Activated CD8-positive, alpha-beta T cell treated with anti-CD3 and anti-CD28 coated beads for 36 hours (primary cell): Measurements from ENCODE around the gene IRX4. TPM values are rescaled to one million over a fixed set of nuclear protein-coding genes. Genes with fewer than 3 reads are reported as not detected.

Experiments used
- ATAC-seq: fragments of 200-7000 bp; cut with Tn5 transposase; one replicate; pipeline ENCODE4 v1.10.0; 2021; ENCODE audit warnings: mild to moderate bottlenecking, moderate library complexity
- CTCF ChIA-PET: fragments of 350-600 bp; sonication (Branson Sonifier 250); formaldehyde crosslinking; loops from one replicate; lab custom pipeline; 2021; ENCODE audit warnings: antibody characterized with exemption; lab: Charles Lee
- POLR2A ChIA-PET: fragments of 350-600 bp; sonication (Branson Sonifier 250); formaldehyde crosslinking; loops from one replicate; lab custom pipeline; 2021; ENCODE audit warnings: antibody characterized with exemption; lab: Charles Lee
- DNase-seq: peaks from one replicate; pipeline ENCODE4 v3.0.0-alpha.2; 2020
- H3K27ac Mint-ChIP-seq: one replicate; pipeline ENCODE4 v1.8.0; 2021; ENCODE audit warnings: mild to moderate bottlenecking, mixed read lengths
- H3K27me3 Mint-ChIP-seq: one replicate; pipeline ENCODE4 v1.8.0; 2021; ENCODE audit warnings: mixed read lengths
- H3K36me3 Mint-ChIP-seq: one replicate; pipeline ENCODE4 v1.8.0; 2021; ENCODE audit warnings: low read depth, mixed read lengths
- H3K4me1 Mint-ChIP-seq: one replicate; pipeline ENCODE4 v1.8.0; 2021; ENCODE audit warnings: low read depth, mixed read lengths
- H3K4me3 Mint-ChIP-seq: one replicate; pipeline ENCODE4 v1.8.0; 2021; ENCODE audit warnings: mild to moderate bottlenecking, moderate library complexity, mixed read lengths
- H3K9me3 Mint-ChIP-seq: one replicate; pipeline ENCODE4 v1.8.0; 2021; ENCODE audit warnings: mixed read lengths
- CTCF ChIP-seq: fragments of 200-600 bp; IDR thresholded peaks from one replicate; pipeline ENCODE4 v1.8.0; 2022; ENCODE audit warnings: antibody characterized with exemption, mild to moderate bottlenecking
- intact Hi-C: fragments of 100-400 bp; cut with micrococcal nuclease; formaldehyde crosslinking; loops from one replicate; pipeline ENCODE4 v1.10.0; 2022
- total RNA-seq, 2 experiments: library from RNA; stranded (reverse); gene quantifications; one replicate each; pipeline ENCODE4 v1.2.3, GENCODE V29; 2021

The IRX4 gene
- total RNA-seq, 2 experiments from 2014 or later, result not detected

- no peaks in the 10 kb centered on the region for H3K4me1 Mint-ChIP-seq
- no peak overlapping the region for H3K27ac Mint-ChIP-seq
- TF ChIP-seq CTCF, result no peak
- DNase-seq (no peak), ATAC-seq (no peak)
- H3K36me3 Mint-ChIP-seq, result no peaks in the 10 kb centered on the region
- no peak overlapping the region for H3K4me3 Mint-ChIP-seq
- intact Hi-C loops, result loop anchor here (1.0 kb wide), 1 partner anchor 8 kb away; no protein-coding TSS in a partner anchor
- ChIA-PET CTCF (no interaction called here), POLR2A (no interaction called here)
- H3K27me3 Mint-ChIP-seq, result peaks cover 9% of the 10 kb centered on the region
- no peaks in the 10 kb centered on the region for H3K9me3 Mint-ChIP-seq
Measured at GRCh38 chr5:1893754-1894153, 11.0 kb upstream of the IRX4 start.

GRCh38 chr5:1892685-1893445, 10.1 kb upstream of the IRX4 start:
- H3K27me3 Mint-ChIP-seq, result peaks cover 13% of the 10 kb centered on the region
- ATAC-seq (no peak), DNase-seq (no peak)
- no peaks in the 10 kb centered on the region for H3K36me3 Mint-ChIP-seq
- ChIA-PET POLR2A (no interaction called here), CTCF (no interaction called here)
- TF ChIP-seq CTCF, result no peak
- no peaks in the 10 kb centered on the region for H3K4me1 Mint-ChIP-seq
- intact Hi-C loops, result no loop called here
- H3K27ac Mint-ChIP-seq, result no peak overlapping the region
- H3K4me3 Mint-ChIP-seq, result no peak overlapping the region
- no peaks in the 10 kb centered on the region for H3K9me3 Mint-ChIP-seq

DNA sequence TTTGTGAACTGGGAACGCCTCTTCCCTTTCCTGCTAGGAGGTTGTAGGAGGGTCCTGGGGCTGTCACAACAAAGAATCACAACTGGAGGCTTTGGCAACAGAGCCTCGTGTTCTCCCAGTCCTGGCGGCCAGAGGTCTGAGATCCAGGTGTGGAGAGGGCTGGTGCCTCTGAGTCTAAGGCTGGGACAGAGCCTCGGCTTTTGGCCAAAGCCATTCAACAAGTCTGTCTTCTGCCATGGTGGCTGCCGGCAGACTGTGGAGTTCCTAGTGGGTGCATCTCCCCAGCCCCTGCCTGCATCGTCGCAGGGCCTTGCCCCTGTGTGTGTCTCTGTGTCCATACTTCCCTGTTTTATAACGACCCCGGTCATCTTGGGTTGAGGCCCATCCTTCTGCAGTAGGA, 9.5 kb upstream of the IRX4 start:
- H3K4me3 Mint-ChIP-seq, result no peak overlapping the region
- no peak overlapping the region for H3K27ac Mint-ChIP-seq
- POLR2A ChIA-PET, result no interaction called here
- H3K4me1 Mint-ChIP-seq, result no peaks in the 10 kb centered on the region
- H3K36me3 Mint-ChIP-seq, result no peaks in the 10 kb centered on the region
- DNase-seq (no peak), ATAC-seq (no peak)
- no peak for TF ChIP-seq CTCF
- H3K27me3 Mint-ChIP-seq, result peaks cover 13% of the 10 kb centered on the region
- H3K9me3 Mint-ChIP-seq, result no peaks in the 10 kb centered on the region
- intact Hi-C loops, result no loop called here
- CTCF ChIA-PET, result no interaction called here

DNA sequence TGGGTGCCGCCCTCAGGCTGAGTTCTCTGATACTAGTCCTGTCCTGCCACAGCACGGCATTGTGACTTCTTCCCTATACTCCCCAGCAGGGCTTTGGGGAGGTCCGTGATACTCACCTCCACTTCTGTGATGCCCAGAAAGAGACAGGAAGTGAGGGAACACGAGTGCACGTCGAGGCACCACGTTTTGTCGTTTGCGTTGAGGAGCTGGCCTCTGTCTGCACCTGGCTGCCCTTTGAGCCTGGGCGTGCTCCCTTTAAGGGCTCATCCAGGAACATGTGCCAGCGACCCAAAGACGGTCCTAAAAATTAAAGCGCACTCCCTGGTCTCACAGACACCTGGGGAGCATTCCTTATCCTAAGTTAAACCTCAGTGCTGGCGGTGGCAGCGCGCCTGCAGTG, 8.7 kb upstream of the IRX4 start:
- H3K27me3 Mint-ChIP-seq, result peaks cover 11% of the 10 kb centered on the region
- no peak for TF ChIP-seq CTCF
- intact Hi-C loops, result no loop called here
- POLR2A ChIA-PET, result no interaction called here
- no peak overlapping the region for H3K27ac Mint-ChIP-seq
- H3K9me3 Mint-ChIP-seq, result no peaks in the 10 kb centered on the region
- DNase-seq, result no peak
- CTCF ChIA-PET, result no interaction called here
- no peaks in the 10 kb centered on the region for H3K4me1 Mint-ChIP-seq
- no peak overlapping the region for H3K4me3 Mint-ChIP-seq
- no peaks in the 10 kb centered on the region for H3K36me3 Mint-ChIP-seq
- no peak for ATAC-seq

DNA sequence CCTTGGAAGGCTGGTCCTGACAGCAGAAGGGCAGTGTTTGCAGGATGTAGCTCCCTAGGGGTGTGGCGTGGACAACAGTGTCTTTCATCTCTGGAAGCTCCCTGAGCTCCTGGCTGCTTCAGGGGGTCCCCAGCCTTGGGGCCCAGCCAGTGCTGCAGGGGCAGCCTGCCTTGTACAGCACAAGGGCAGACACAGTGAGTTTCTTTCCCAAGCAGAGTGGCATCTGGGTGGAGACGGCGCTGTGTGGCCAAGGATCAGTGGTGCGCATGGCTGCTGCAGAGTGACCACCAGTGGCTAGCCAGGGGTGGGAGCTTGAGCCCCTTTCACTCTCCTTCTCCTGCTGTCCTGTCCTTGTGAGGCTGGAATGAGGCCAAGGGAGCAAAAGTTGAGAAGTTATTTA, 7.6 kb upstream of the IRX4 start:
- no peak for TF ChIP-seq CTCF
- no peak overlapping the region for H3K27ac Mint-ChIP-seq
- peaks cover 16% of the 10 kb centered on the region for H3K27me3 Mint-ChIP-seq
- no peak overlapping the region for H3K4me3 Mint-ChIP-seq
- DNase-seq (no peak), ATAC-seq (no peak)
- no peaks in the 10 kb centered on the region for H3K9me3 Mint-ChIP-seq
- H3K36me3 Mint-ChIP-seq, result no peaks in the 10 kb centered on the region
- POLR2A ChIA-PET, result no interaction called here
- CTCF ChIA-PET, result no interaction called here
- H3K4me1 Mint-ChIP-seq, result no peaks in the 10 kb centered on the region
- intact Hi-C loops, result no loop called here
